Neural progenitor cell (in vitro differentiated cells): Measurements from ENCODE around the gene CCNK. TPM values are rescaled to one million over a fixed set of nuclear protein-coding genes. Genes with fewer than 3 reads are reported as not detected.

Experiments
- DNase-seq: peaks from one replicate; pipeline ENCODE4 v3.0.0-alpha.2; 2016; ENCODE audit warnings: low spot score
- H2AFZ ChIP-seq: fragments of 200-600 bp; sonication (generic); replicated peaks from 2 replicates; pipeline ENCODE4 v1.6.1; 2016; ENCODE audit warnings: antibody characterized with exemption
- H3F3A ChIP-seq: fragments of 200-600 bp; sonication (generic); 2 replicates; pipeline ENCODE4 v1.6.1; 2016; ENCODE audit warnings: antibody characterized with exemption, low read depth
- H3K27ac ChIP-seq: fragments of 200-600 bp; sonication (generic); 2 replicates; pipeline ENCODE4 v1.5.1; 2016; ENCODE audit warnings: mild to moderate bottlenecking
- H3K27me3 ChIP-seq: fragments of 200-600 bp; sonication (generic); 2 replicates; pipeline ENCODE4 v1.6.1; 2016; ENCODE audit warnings: mild to moderate bottlenecking, moderate library complexity
- H3K36me3 ChIP-seq: fragments of 200-600 bp; sonication (generic); 2 replicates; pipeline ENCODE4 v1.5.1; 2016
- H3K4me1 ChIP-seq: fragments of 200-600 bp; sonication (generic); 2 replicates; pipeline ENCODE4 v1.6.1; 2016; ENCODE audit warnings: mixed run types
- H3K4me2 ChIP-seq: fragments of 200-600 bp; sonication (generic); 2 replicates; pipeline ENCODE4 v1.6.1; 2016
- H3K4me3 ChIP-seq: fragments of 200-600 bp; sonication (generic); 2 replicates; pipeline ENCODE4 v1.5.1; 2016
- H3K79me2 ChIP-seq: fragments of 200-600 bp; sonication (generic); 2 replicates; pipeline ENCODE4 v1.6.1; 2016; ENCODE audit warnings: low read depth
- H3K9ac ChIP-seq: fragments of 200-600 bp; sonication (generic); 2 replicates; pipeline ENCODE4 v1.6.1; 2016
- H3K9me3 ChIP-seq: fragments of 200-600 bp; sonication (generic); 2 replicates; pipeline ENCODE4 v1.5.1; 2016; ENCODE audit warnings: low read depth
- H4K20me1 ChIP-seq: fragments of 200-600 bp; sonication (generic); 2 replicates; pipeline ENCODE4 v1.6.1; 2016; ENCODE audit warnings: low read depth
- H3K27ac Mint-ChIP-seq: 3 replicates; pipeline ENCODE4 v1.8.0; 2021; ENCODE audit warnings: mixed read lengths
- H3K27me3 Mint-ChIP-seq: 2 replicates; pipeline ENCODE4 v1.8.0; 2022; ENCODE audit warnings: low read depth, mild to moderate bottlenecking, inconsistent platforms, moderate library complexity, mixed read lengths; ENCODE audit not compliant: insufficient read depth
- H3K36me3 Mint-ChIP-seq: 3 replicates; pipeline ENCODE4 v1.8.0; 2021; ENCODE audit warnings: mixed read lengths
- H3K4me1 Mint-ChIP-seq: 3 replicates; pipeline ENCODE4 v1.8.0; 2021; ENCODE audit warnings: mixed read lengths
- H3K4me3 Mint-ChIP-seq: 3 replicates; pipeline ENCODE4 v1.8.0; 2021; ENCODE audit warnings: mild to moderate bottlenecking, moderate library complexity, mixed read lengths
- H3K9me3 Mint-ChIP-seq: 3 replicates; pipeline ENCODE4 v1.8.0; 2020; ENCODE audit warnings: mixed read lengths
- CTCF ChIP-seq: fragments of 200-600 bp; sonication (generic); IDR thresholded peaks from 2 replicates; pipeline ENCODE4 v1.5.1; 2017; ENCODE audit warnings: antibody characterized with exemption, mild to moderate bottlenecking
- EZH2 ChIP-seq: fragments of 200-600 bp; sonication (generic); IDR thresholded peaks from 2 replicates; pipeline ENCODE4 v1.6.1; 2017; ENCODE audit warnings: antibody characterized with exemption, mild to moderate bottlenecking, moderate library complexity
- EZH2phosphoT487 ChIP-seq: fragments of 200-600 bp; sonication (generic); IDR thresholded peaks from 2 replicates; pipeline ENCODE4 v1.6.1; 2017; ENCODE audit warnings: antibody characterized with exemption
- total RNA-seq: library from RNA; depleted of rRNA; stranded (reverse); fragments of >200 nt; gene quantifications from 2 replicates; pipeline ENCODE4 v1.2.3, GENCODE V29; 2015; ENCODE audit warnings: low replicate concordance

Gene CCNK
- total RNA-seq, 1 donor from 2014 or later: 19.0 TPM

GRCh38 chr14:99514552-99515300, 33.5 kb downstream of the CCNK start:
- H3K27ac Mint-ChIP-seq: no peak overlapping the region
- H3K27ac ChIP-seq: no peak overlapping the region
- peaks cover 25% of the 10 kb centered on the region for H3K79me2 ChIP-seq
- H3K4me3 ChIP-seq: no peak overlapping the region
- H3K9ac ChIP-seq: no peak overlapping the region
- H3K27me3 Mint-ChIP-seq: peaks cover 3% of the 10 kb centered on the region
- H3K9me3 Mint-ChIP-seq: no peaks in the 10 kb centered on the region
- no peaks in the 10 kb centered on the region for H3K4me1 ChIP-seq
- peaks cover 2% of the 10 kb centered on the region for H3K36me3 Mint-ChIP-seq
- no peaks in the 10 kb centered on the region for H3K36me3 ChIP-seq
- peaks cover 10% of the 10 kb centered on the region for H3K4me1 Mint-ChIP-seq
- H3K4me2 ChIP-seq: no peak overlapping the region
- H3K27me3 ChIP-seq: no peaks in the 10 kb centered on the region
- no peak overlapping the region for H2AFZ ChIP-seq
- TF ChIP-seq EZH2 (no peak), EZH2phosphoT487 (no peak), CTCF (no peak)
- peaks cover 45% of the 10 kb centered on the region for H4K20me1 ChIP-seq
- peaks cover 10% of the 10 kb centered on the region for H3F3A ChIP-seq
- DNase-seq: no peak
- no peaks in the 10 kb centered on the region for H3K9me3 ChIP-seq
- H3K4me3 Mint-ChIP-seq: no peak overlapping the region

GRCh38 chr14:99515301-99516155, 34.3 kb downstream of the CCNK start:
- no peaks in the 10 kb centered on the region for H3K9me3 Mint-ChIP-seq
- H3K27me3 Mint-ChIP-seq: peaks cover 3% of the 10 kb centered on the region
- Histone ChIP-seq H3K9ac (no peak overlapping the region), H3K9me3 (no peaks in the 10 kb centered on the region), H2AFZ (no peak overlapping the region), H4K20me1 (peaks cover 43% of the 10 kb centered on the region), H3K36me3 (no peaks in the 10 kb centered on the region), H3K4me2 (no peak overlapping the region), H3K27me3 (no peaks in the 10 kb centered on the region), H3K4me1 (no peaks in the 10 kb centered on the region), H3K4me3 (no peak overlapping the region), H3K27ac (no peak overlapping the region), H3K79me2 (peaks cover 28% of the 10 kb centered on the region), H3F3A (peaks cover 10% of the 10 kb centered on the region)
- TF ChIP-seq EZH2 (no peak), CTCF (no peak), EZH2phosphoT487 (no peak)
- H3K36me3 Mint-ChIP-seq: peaks cover 2% of the 10 kb centered on the region
- no peak for DNase-seq
- H3K4me1 Mint-ChIP-seq: peaks cover 10% of the 10 kb centered on the region
- no peak overlapping the region for H3K4me3 Mint-ChIP-seq
- no peak overlapping the region for H3K27ac Mint-ChIP-seq

DNA sequence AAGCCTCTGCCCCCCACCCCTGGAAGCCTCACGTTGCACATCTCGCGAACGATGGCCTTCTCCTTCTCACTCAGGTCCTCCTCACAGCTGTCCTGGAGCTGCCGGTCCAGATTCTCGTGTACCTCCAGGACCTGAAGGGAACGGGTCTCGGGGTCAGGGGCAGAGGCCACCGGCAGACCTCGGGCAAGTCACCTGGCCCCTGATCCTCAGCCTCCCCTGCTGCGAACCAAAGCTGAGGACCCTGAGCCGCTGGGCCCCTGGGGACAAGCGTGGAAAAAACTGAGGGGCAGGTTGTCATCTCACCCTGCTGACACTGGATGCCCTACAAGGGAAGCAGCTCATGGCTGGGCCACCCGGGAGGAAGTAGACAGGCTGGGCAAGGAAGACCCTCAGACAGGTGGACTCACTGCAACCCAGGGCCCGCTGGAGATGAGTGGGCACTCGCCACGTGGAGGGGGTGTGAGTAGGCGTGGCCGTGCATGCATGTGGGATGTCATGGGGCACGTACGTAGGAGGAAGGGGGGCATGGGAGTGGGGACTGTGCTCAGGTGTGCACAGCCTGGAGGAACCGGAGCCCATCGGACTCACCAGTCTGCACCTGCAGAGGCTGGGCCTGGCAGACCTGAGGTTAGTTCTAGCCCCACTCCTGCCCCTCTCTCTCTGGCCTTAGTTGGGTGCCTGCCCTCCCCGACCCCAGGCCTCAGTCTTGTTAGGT, 35.1 kb downstream of the CCNK start:
- DNase-seq: no peak
- Mint-ChIP-seq H3K36me3 (peaks cover 2% of the 10 kb centered on the region), H3K4me3 (no peak overlapping the region), H3K9me3 (no peaks in the 10 kb centered on the region), H3K27me3 (peaks cover 3% of the 10 kb centered on the region), H3K27ac (no peak overlapping the region), H3K4me1 (peaks cover 14% of the 10 kb centered on the region)
- no peaks in the 10 kb centered on the region for H3K9me3 ChIP-seq
- H3K79me2 ChIP-seq: peaks cover 36% of the 10 kb centered on the region
- H3K27me3 ChIP-seq: no peaks in the 10 kb centered on the region
- H2AFZ ChIP-seq: no peak overlapping the region
- H4K20me1 ChIP-seq: peaks cover 41% of the 10 kb centered on the region
- no peak overlapping the region for H3K4me3 ChIP-seq
- no peak overlapping the region for H3K27ac ChIP-seq
- H3F3A ChIP-seq: peaks cover 4% of the 10 kb centered on the region
- H3K36me3 ChIP-seq: no peaks in the 10 kb centered on the region
- H3K4me1 ChIP-seq: peaks cover 8% of the 10 kb centered on the region
- TF ChIP-seq EZH2: no peak
- no peak for TF ChIP-seq CTCF
- no peak for TF ChIP-seq EZH2phosphoT487
- H3K4me2 ChIP-seq: no peak overlapping the region
- H3K9ac ChIP-seq: no peak overlapping the region
